Measurements from ENCODE around the gene LAPTM4A. TPM values are rescaled to one million over a fixed set of nuclear protein-coding genes. Genes with fewer than 3 reads are reported as not detected.

LAPTM4A gene
- total and polyA plus RNA-seq, 10 of the 15 experiments (the other 5 are each of a cell fraction or from before 2014, with no cell fraction given): 17.8 to 107 (median 45.8) TPM

GRCh38 chr2:20050646-20051531 lies 539 bp downstream of the LAPTM4A start:
- DNase-seq (ENCODE audit: low read depth, low spot score) (no peak), ATAC-seq (peak; percentile 49), FAIRE-seq (no peak)
- WGBS (ENCODE audit: insufficient coverage, insufficient replicate concordance, low lambda C conversion rate, missing lambda C conversion rate): under 1% methylated on average over 44 of the region's 47 CpGs
- peak overlapping the region; percentile 97 for H3K9ac ChIP-seq (ENCODE audit: control insufficient read depth, insufficient read depth, low read length)
- H3K4me3 ChIP-seq: peak overlapping the region; percentile 80
- SMC1A ChIA-PET (ENCODE audit: uncharacterized antibody, unreplicated experiment): interaction anchor here (0.6 to 4.7 kb wide), 7 partner anchors 11 to 601 kb away, joined by 3 to 19 read pairs (median 7); partner anchors contain the start of gene WDR35
- H3K27ac ChIP-seq (ENCODE audit: control insufficient read depth, insufficient read depth): peak overlapping the region; percentile 99
- H3K36me3 ChIP-seq (ENCODE audit: control insufficient read depth in 2 of 2, insufficient read depth in 2 of 2, low read length in 1 of 2): no peaks in the 10 kb centered on the region
- intact Hi-C loops (cut with micrococcal nuclease; ENCODE audit: unreplicated experiment) (loop anchor here (5.0 kb wide), 1 partner anchor 149 kb away; the partner anchor contains the start of gene TTC32), in situ Hi-C loops (cut with MboI) (no loop called here)
- H2AFZ ChIP-seq (ENCODE audit: control insufficient read depth, low read depth, low read length): peak overlapping the region; percentile 91
- CTCF ChIA-PET: interaction anchor here (0.9 to 3.8 kb wide), 7 partner anchors 19 to 175 kb away, joined by 3 to 20 read pairs (median 9); partner anchors contain the start of genes SDC1 and WDR35
- POLR2A ChIA-PET: interaction anchor here (0.6 to 4.2 kb wide), 9 partner anchors 9 to 154 kb away, joined by 3 to 17 read pairs (median 4); partner anchors contain the start of gene WDR35
- no peaks in the 10 kb centered on the region for H3K27me3 ChIP-seq (replicated peaks in 1 of 2; ENCODE audit: control insufficient read depth in 2 of 2, insufficient read depth in 2 of 2, low read length in 1 of 2)
- H3K79me2 ChIP-seq (ENCODE audit: control insufficient read depth, insufficient read depth, low read length): peaks cover 47% of the 10 kb centered on the region
- H3K9me3 ChIP-seq (replicated peaks; ENCODE audit: control insufficient read depth, insufficient read depth, low read length): no peaks in the 10 kb centered on the region
- peak overlapping the region; percentile 93 for H3K4me2 ChIP-seq (ENCODE audit: control insufficient read depth, insufficient read depth)
- no peaks in the 10 kb centered on the region for H4K20me1 ChIP-seq (ENCODE audit: control insufficient read depth, insufficient read depth)
- TSS peak; percentile 65 for BruUV-seq (replicated peaks)
- RAD21 ChIA-PET (ENCODE audit: unreplicated experiment): interaction anchor here (0.5 to 4.1 kb wide), 9 partner anchors 12 to 175 kb away, joined by 3 to 18 read pairs (median 6); partner anchors contain the start of gene SDC1
- 0 out of 2 replicates have a peak, but pooled peaks cover 11% of the 10 kb centered on the region for H3K4me1 ChIP-seq (ENCODE audit: control insufficient read depth, insufficient read depth, low read length)
- TF ChIP-seq POLR2A (IDR thresholded peaks at IDR 0.05; ENCODE audit: low read depth, low read length) (0 out of 2 replicates have a peak, but pooled peaks have one; percentile 33), ZBED1 (IDR thresholded peaks at IDR 0.05; ENCODE audit: borderline replicate concordance) (no peak), MLLT1 (IDR thresholded peaks at IDR 0.05) (no peak; the same call in 1 of the 2 replicates), LARP7 (IDR thresholded peaks at IDR 0.05) (0 out of 2 replicates have a peak, but pooled peaks have one; percentile 42), BHLHE40 (IDR thresholded peaks at IDR 0.05; ENCODE audit: borderline replicate concordance in 1 of 2, low read depth in 2 of 2, low read length in 1 of 2) (peak in 1 of 2 experiments; percentile 20; a peak in 1 of 4 replicates), SMARCA5 (IDR thresholded peaks at IDR 0.05) (peak; percentile 90), BACH1 (IDR thresholded peaks at IDR 0.05; ENCODE audit: borderline replicate concordance) (peak; percentile 77; the same call in 1 of the 2 replicates), RB1 (IDR thresholded peaks at IDR 0.05; ENCODE audit: borderline replicate concordance) (no peak), POU2F2 (IDR thresholded peaks at IDR 0.05; ENCODE audit: borderline replicate concordance, low read depth, low read length) (peak; percentile 10; the same call in 1 of the 3 replicates), TARDBP (IDR thresholded peaks at IDR 0.05; ENCODE audit: borderline replicate concordance) (no peak), POLR2AphosphoS5 (IDR thresholded peaks at IDR 0.05; ENCODE audit: low read length) (peak; percentile 49; the same call in 1 of the 2 replicates), CTCF (IDR thresholded peaks at IDR 0.05 in 2 of 3, conservative IDR thresholded peaks at IDR 0.05 in 1 of 3; ENCODE audit: control insufficient read depth in 2 of 3, extremely low read depth in 1 of 3, insufficient read depth in 1 of 3, low read depth in 3 of 3, low read length in 3 of 3) (peak in 2 of 3 experiments; percentile 17 to 38; a peak in 2 of 6 replicates), CBFB (IDR thresholded peaks at IDR 0.05; ENCODE audit: low read depth) (no peak), TCF3 (IDR thresholded peaks at IDR 0.05; ENCODE audit: borderline replicate concordance, insufficient read depth, low read depth, low read length) (no peak), E4F1 (IDR thresholded peaks at IDR 0.05; ENCODE audit: borderline replicate concordance, partially characterized antibody) (no peak), IKZF1 (conservative IDR thresholded peaks at IDR 0.05) (peak; percentile 60), SRF (IDR thresholded peaks at IDR 0.05; ENCODE audit: low read depth in 2 of 2, low read length in 2 of 2) (no peak)
